MM.1S (cell line): ENCODE data around the gene CDC37.

Experiments
- DNase-seq: peaks from one replicate; pipeline ENCODE4 v3.0.0-alpha.2; 2015
- H2AFZ ChIP-seq: fragments of 300-600 bp; sonication (generic); 2 replicates; pipeline ENCODE4 v1.6.0; 2016; ENCODE audit warnings: antibody characterized with exemption, low read length
- H3F3A ChIP-seq: fragments of 300-600 bp; sonication (generic); 2 replicates; pipeline ENCODE4 v1.6.1; 2016; ENCODE audit warnings: mild to moderate bottlenecking, antibody characterized with exemption, low read length, moderate library complexity, mixed read lengths; ENCODE audit not compliant: insufficient read depth
- H3K27ac ChIP-seq: fragments of 300-600 bp; sonication (generic); 2 replicates; pipeline ENCODE4 v1.5.1; 2016; ENCODE audit warnings: mild to moderate bottlenecking, low read length
- H3K27me3 ChIP-seq: fragments of 300-600 bp; sonication (generic); replicated peaks from 2 replicates; pipeline ENCODE4 v1.6.0; 2016; ENCODE audit warnings: low read length; ENCODE audit not compliant: insufficient read depth
- H3K36me3 ChIP-seq: fragments of 300-600 bp; sonication (generic); replicated peaks from 2 replicates; pipeline ENCODE4 v1.6.1; 2016; ENCODE audit warnings: mild to moderate bottlenecking, low read length, mixed read lengths; ENCODE audit not compliant: insufficient read depth
- H3K4me1 ChIP-seq: fragments of 300-600 bp; sonication (generic); 2 replicates; pipeline ENCODE4 v1.6.1; 2016; ENCODE audit warnings: low read length, mixed read lengths
- H3K4me2 ChIP-seq: fragments of 300-600 bp; sonication (generic); 2 replicates; pipeline ENCODE4 v1.6.0; 2016; ENCODE audit warnings: low read depth, low read length
- H3K4me3 ChIP-seq: fragments of 300-600 bp; sonication (generic); 2 replicates; pipeline ENCODE4 v1.5.1; 2016; ENCODE audit warnings: low read length, mixed read lengths
- H3K79me2 ChIP-seq: fragments of 300-600 bp; sonication (generic); 2 replicates; pipeline ENCODE4 v1.6.1; 2016; ENCODE audit warnings: mixed run types, low read length, mixed read lengths
- H3K9ac ChIP-seq: fragments of 300-600 bp; sonication (generic); 2 replicates; pipeline ENCODE4 v1.6.1; 2016; ENCODE audit warnings: low read length, mixed read lengths
- H3K9me2 ChIP-seq: fragments of 300-600 bp; sonication (generic); replicated peaks from 2 replicates; pipeline ENCODE4 v1.6.1; 2016; ENCODE audit warnings: mild to moderate bottlenecking, low read length, mixed read lengths; ENCODE audit not compliant: insufficient read depth
- H3K9me3 ChIP-seq: fragments of 300-600 bp; sonication (generic); replicated peaks from 2 replicates; pipeline ENCODE4 v1.6.1; 2016; ENCODE audit warnings: mild to moderate bottlenecking, low read length, mixed read lengths; ENCODE audit not compliant: insufficient read depth
- H4K20me1 ChIP-seq: fragments of 300-600 bp; sonication (generic); 2 replicates; pipeline ENCODE4 v1.6.1; 2016; ENCODE audit warnings: mild to moderate bottlenecking, low read length, moderate library complexity, mixed read lengths; ENCODE audit not compliant: insufficient read depth
- EZH2 ChIP-seq: fragments of 300-600 bp; sonication (generic); optimal IDR thresholded peaks from 2 replicates; pipeline ENCODE3; 2017; ENCODE audit warnings: low read depth, mild to moderate bottlenecking, antibody characterized with exemption, low read length, mixed read lengths
- EZH2phosphoT487 ChIP-seq: fragments of 300-600 bp; sonication (generic); IDR thresholded peaks from 2 replicates; pipeline ENCODE4 v1.6.1; 2018; ENCODE audit warnings: antibody characterized with exemption, low read length
- TF ChIP-seq, protein P1 (sequence below): fragments of 300-600 bp; sonication (generic); IDR thresholded peaks from 2 replicates; pipeline ENCODE4 v1.5.1; 2016; ENCODE audit warnings: antibody characterized with exemption, low read length, mixed read lengths

CDC37 gene

DNA sequence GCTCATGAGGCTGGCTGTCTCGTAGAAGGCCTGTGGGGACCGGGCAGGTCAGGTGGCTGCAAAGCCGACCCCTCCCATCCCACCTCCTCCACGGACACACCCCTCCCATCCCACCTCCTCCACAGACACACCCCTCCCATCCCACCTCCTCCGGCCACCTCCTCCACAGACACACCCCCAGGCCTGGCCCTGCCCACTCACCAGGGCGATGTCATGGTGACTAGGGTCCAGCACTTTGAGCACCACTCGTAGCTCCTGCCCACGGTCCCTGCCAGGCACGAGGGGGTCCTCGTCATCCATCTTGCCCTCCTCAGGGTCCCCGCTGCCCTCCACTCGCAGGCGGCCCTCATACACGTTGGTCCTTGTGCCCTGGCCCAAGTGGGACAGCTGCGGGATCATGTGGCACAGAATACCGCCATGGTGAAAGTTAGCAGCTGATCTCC lies 41.8 kb downstream of the CDC37 start:
- TF ChIP-seq EZH2phosphoT487 (no peak), EZH2 (no peak)
- TF ChIP-seq, protein P1, sequence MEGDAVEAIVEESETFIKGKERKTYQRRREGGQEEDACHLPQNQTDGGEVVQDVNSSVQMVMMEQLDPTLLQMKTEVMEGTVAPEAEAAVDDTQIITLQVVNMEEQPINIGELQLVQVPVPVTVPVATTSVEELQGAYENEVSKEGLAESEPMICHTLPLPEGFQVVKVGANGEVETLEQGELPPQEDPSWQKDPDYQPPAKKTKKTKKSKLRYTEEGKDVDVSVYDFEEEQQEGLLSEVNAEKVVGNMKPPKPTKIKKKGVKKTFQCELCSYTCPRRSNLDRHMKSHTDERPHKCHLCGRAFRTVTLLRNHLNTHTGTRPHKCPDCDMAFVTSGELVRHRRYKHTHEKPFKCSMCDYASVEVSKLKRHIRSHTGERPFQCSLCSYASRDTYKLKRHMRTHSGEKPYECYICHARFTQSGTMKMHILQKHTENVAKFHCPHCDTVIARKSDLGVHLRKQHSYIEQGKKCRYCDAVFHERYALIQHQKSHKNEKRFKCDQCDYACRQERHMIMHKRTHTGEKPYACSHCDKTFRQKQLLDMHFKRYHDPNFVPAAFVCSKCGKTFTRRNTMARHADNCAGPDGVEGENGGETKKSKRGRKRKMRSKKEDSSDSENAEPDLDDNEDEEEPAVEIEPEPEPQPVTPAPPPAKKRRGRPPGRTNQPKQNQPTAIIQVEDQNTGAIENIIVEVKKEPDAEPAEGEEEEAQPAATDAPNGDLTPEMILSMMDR: no peak
- Histone ChIP-seq H3K27ac (no peak overlapping the region), H3K4me2 (no peak overlapping the region), H3K4me1 (no peaks in the 10 kb centered on the region), H3K4me3 (no peak overlapping the region), H4K20me1 (no peaks in the 10 kb centered on the region), H3K36me3 (no peaks in the 10 kb centered on the region), H3F3A (0 out of 2 replicates have a peak, but pooled peaks cover 3% of the 10 kb centered on the region), H3K27me3 (no peaks in the 10 kb centered on the region), H3K9ac (no peak overlapping the region), H3K79me2 (no peaks in the 10 kb centered on the region), H3K9me3 (no peaks in the 10 kb centered on the region), H2AFZ (no peak overlapping the region), H3K9me2 (no peaks in the 10 kb centered on the region)
- DNase-seq: no peak

DNA sequence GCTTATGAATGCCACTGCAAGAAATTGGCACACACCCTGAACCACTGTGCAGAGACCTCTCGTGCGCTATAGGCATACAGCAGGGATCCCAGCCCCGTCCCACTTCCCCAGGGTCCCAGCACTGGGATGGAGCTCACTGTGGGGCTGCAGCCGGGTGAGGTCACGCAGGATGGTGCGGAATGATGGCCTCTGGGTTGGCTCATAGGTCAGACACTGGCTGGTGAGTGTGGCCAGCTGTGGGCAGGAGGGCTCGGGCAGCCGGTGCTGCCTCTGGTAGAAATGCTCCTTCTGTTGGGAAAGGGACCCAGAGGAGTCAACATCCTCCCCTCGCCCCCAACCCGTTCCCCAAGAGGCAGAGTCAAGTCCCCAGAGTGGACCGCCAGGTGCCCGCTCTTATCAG lies 46.9 kb downstream of the CDC37 start:
- no peak overlapping the region for H3K9ac ChIP-seq

DNA sequence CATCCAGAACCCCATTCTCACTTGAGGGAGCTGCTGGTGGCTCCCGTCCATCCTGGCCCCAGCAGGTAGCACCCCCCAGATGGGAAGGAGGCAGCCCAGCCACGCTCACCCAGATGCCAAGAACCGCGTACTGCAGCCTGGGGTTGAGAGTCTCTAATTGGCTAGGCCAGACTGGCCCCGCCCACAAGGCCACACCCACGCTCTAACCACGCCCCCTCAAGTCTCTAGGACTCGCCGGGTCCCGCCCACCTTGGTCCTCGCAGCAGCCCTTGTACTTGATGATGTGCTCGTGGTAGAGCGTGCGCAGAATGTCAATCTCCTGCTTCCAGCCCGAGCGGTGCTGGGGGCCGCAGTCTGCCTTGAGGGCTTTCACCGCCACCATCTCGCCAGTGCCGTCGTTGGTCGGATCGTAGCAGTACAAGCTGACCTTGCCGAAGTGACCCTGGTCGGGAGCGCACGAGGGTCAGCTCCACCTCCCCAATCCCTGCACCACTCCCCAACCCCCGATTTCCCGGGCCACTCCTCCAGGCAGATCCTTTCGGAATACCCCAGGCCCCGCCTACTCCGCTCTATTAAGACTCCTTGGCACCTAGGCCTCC lies 49.5 kb downstream of the CDC37 start:
- H3K4me1 ChIP-seq: no peaks in the 10 kb centered on the region
- H3K36me3 ChIP-seq: 0 out of 2 replicates have a peak, but pooled peaks cover 2% of the 10 kb centered on the region
- H3K79me2 ChIP-seq: no peaks in the 10 kb centered on the region
- H3F3A ChIP-seq: 0 out of 2 replicates have a peak, but pooled peaks cover 3% of the 10 kb centered on the region
- no peak for TF ChIP-seq EZH2phosphoT487
- H3K27ac ChIP-seq: no peak overlapping the region
- H3K27me3 ChIP-seq: no peaks in the 10 kb centered on the region
- H3K4me3 ChIP-seq: no peak overlapping the region
- H4K20me1 ChIP-seq: no peaks in the 10 kb centered on the region
- H3K9me3 ChIP-seq: no peaks in the 10 kb centered on the region
- H3K4me2 ChIP-seq: no peak overlapping the region
- no peak overlapping the region for H2AFZ ChIP-seq
- no peaks in the 10 kb centered on the region for H3K9me2 ChIP-seq
- H3K9ac ChIP-seq: no peak overlapping the region
- DNase-seq: no peak

More for the DNA sequence above, 46.9 kb downstream of the CDC37 start:
- 0 out of 2 replicates have a peak, but pooled peaks cover 2% of the 10 kb centered on the region for H3K36me3 ChIP-seq
- no peaks in the 10 kb centered on the region for H3K9me3 ChIP-seq
- H3K4me3 ChIP-seq: no peak overlapping the region
- no peak overlapping the region for H3K27ac ChIP-seq
- no peak for DNase-seq
- H4K20me1 ChIP-seq: no peaks in the 10 kb centered on the region
- H3K27me3 ChIP-seq: no peaks in the 10 kb centered on the region
- 0 out of 2 replicates have a peak, but pooled peaks cover 3% of the 10 kb centered on the region for H3F3A ChIP-seq
- no peaks in the 10 kb centered on the region for H3K9me2 ChIP-seq
- H3K4me2 ChIP-seq: no peak overlapping the region
- no peaks in the 10 kb centered on the region for H3K4me1 ChIP-seq
- H2AFZ ChIP-seq: no peak overlapping the region
- no peaks in the 10 kb centered on the region for H3K79me2 ChIP-seq
- TF ChIP-seq EZH2 (no peak), EZH2phosphoT487 (no peak)
- TF ChIP-seq, protein P1: no peak
